ENCODE results near the gene ZNF503.

DNA sequence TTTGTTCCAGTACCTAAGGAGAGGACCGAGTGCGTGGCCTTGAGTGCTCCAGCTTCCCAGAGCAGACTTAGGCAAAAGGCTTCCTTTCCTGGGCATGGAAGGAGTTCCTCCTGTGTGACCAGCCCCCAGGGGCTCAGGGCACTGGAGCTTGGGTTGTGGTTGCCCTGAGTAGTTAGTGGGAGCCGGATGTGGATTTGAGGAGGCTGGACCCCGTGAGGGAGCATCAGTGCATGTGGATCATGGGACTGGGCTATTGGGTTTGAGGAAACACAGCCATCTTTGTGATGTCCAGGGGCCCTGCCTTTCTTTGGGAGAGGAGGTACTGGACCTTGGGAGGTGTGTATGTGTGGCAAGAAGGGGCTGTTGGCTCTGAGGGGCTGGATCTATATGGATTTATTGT, 38.2 kb upstream of the ZNF503 start:
- TF ChIP-seq, protein P1, sequence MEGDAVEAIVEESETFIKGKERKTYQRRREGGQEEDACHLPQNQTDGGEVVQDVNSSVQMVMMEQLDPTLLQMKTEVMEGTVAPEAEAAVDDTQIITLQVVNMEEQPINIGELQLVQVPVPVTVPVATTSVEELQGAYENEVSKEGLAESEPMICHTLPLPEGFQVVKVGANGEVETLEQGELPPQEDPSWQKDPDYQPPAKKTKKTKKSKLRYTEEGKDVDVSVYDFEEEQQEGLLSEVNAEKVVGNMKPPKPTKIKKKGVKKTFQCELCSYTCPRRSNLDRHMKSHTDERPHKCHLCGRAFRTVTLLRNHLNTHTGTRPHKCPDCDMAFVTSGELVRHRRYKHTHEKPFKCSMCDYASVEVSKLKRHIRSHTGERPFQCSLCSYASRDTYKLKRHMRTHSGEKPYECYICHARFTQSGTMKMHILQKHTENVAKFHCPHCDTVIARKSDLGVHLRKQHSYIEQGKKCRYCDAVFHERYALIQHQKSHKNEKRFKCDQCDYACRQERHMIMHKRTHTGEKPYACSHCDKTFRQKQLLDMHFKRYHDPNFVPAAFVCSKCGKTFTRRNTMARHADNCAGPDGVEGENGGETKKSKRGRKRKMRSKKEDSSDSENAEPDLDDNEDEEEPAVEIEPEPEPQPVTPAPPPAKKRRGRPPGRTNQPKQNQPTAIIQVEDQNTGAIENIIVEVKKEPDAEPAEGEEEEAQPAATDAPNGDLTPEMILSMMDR (IDR thresholded peaks at IDR 0.05; ENCODE audit: low read depth, low read length), result no peak
- no peak for TF ChIP-seq EZH2phosphoT487 (IDR thresholded peaks at IDR 0.05; ENCODE audit: low read depth)

Data from OCI-LY3 (cell line).